Mucosa of rectum (tissue), 2 donors: Measurements from ENCODE around the gene RHEB.

Experiments used
- H3K27ac ChIP-seq, 2 donors: one replicate each; pipeline ENCODE4 v1.7.0; 2013; ENCODE audit warnings: inconsistent platforms in 2 of 2, low read depth in 2 of 2, low read length in 2 of 2
- H3K27me3 ChIP-seq, 2 donors: one replicate each; pipeline ENCODE4 v1.7.0; 2013; ENCODE audit warnings: low read length in 2 of 2; ENCODE audit not compliant: control insufficient read depth in 2 of 2, insufficient read depth in 2 of 2
- H3K36me3 ChIP-seq, 2 donors: one replicate each; pipeline ENCODE4 v1.7.0; 2013; ENCODE audit warnings: low read length in 2 of 2; ENCODE audit not compliant: control insufficient read depth in 2 of 2, insufficient read depth in 2 of 2
- H3K4me1 ChIP-seq, 2 donors: one replicate each; pipeline ENCODE4 v1.7.0; 2013; ENCODE audit warnings: low read length in 2 of 2, mild to moderate bottlenecking in 1 of 2; ENCODE audit not compliant: control insufficient read depth in 2 of 2, insufficient read depth in 2 of 2
- H3K4me3 ChIP-seq, 2 donors: one replicate each; pipeline ENCODE4 v1.7.0; 2013; ENCODE audit warnings: low read length in 2 of 2
- H3K9ac ChIP-seq, 2 donors: one replicate each; pipeline ENCODE4 v1.7.0; 2013; ENCODE audit warnings: low read length in 2 of 2, low read depth in 1 of 2, mild to moderate bottlenecking in 1 of 2
- H3K9me3 ChIP-seq, 2 donors: one replicate each; pipeline ENCODE4 v1.7.0; 2013; ENCODE audit warnings: low read length in 2 of 2; ENCODE audit not compliant: control insufficient read depth in 2 of 2
- donor health status: healthy.
- donor health status: Normal muscosa, but diverticular disease.

RHEB gene

DNA sequence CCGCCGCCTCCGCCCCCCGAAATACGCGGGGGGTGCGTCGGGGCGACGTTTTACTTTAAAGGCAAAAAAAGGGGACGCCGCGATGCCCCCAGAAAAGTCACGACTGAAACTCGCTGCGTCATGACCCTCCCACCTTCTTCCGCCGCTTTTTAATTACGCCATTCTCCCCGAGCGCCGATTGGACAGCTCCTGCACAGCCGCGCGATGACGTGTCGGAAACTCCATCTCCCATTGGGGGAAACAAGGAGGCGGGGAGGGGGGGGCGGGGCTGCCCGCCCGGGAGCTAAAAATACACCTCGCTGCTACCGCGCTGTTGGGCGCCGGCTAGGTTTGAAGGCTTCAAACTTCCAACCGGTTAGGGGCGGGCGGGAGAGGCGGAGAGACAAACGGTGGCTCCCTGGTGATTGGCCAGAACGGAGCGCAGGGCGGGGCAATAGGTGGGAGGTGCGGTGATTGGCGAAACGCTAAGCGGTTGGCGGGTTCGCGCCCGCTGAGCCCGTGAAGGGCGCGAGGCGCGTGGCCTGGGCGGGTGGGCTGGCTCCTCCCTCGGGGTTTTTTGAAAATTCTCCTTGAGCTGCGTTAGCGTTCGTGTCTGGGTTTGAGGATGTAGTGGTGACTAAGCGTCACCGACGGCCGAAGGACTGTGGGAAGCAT is at the start of gene RHEB:
TSS of gene RHEB (minus strand) at position 131 of the 654 bp plus-strand sequence. CDS start 384 bp downstream, outside the sequence.
- Histone ChIP-seq H3K36me3 (no peaks in the 10 kb centered on the region), H3K4me1 (peaks cover 12 to 19% of the 10 kb centered on the region in 2 donors), H3K27me3 (no peaks in the 10 kb centered on the region), H3K4me3 (peak within 1 kb of the TSS; percentile 75 to 89), H3K9me3 (no peaks in the 10 kb centered on the region), H3K9ac (peak within 1 kb of the TSS; percentile 86 to 97), H3K27ac (peak within 1 kb of the TSS; percentile 96 to 98)

DNA sequence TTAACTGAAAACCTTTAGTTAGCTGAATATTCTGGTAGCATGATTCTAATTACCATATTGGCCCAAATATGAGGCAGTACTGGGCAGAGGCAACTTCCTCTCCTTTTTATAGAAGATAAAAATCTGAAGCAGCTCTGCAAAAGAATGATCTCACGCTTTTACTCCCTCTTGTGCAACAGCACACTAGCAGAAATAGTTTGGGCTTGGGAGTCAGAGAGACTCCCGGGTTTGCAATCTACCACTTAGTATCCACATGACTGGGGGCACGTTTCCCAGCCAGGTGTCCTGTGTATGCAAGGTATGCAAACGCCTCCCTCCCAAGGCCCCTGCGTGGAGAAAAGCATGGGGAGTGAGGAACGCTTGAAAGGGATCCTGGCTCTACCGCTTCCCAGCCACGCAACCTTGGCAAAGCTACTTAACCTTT is 47.2 kb upstream of the RHEB start:
- Histone ChIP-seq H3K27ac (no peak overlapping the region), H3K36me3 (peaks cover 18 to 22% of the 10 kb centered on the region in 2 donors), H3K9ac (no peak overlapping the region), H3K9me3 (no peaks in the 10 kb centered on the region), H3K4me3 (no peak overlapping the region), H3K27me3 (no peaks in the 10 kb centered on the region), H3K4me1 (no peaks in the 10 kb centered on the region)

DNA sequence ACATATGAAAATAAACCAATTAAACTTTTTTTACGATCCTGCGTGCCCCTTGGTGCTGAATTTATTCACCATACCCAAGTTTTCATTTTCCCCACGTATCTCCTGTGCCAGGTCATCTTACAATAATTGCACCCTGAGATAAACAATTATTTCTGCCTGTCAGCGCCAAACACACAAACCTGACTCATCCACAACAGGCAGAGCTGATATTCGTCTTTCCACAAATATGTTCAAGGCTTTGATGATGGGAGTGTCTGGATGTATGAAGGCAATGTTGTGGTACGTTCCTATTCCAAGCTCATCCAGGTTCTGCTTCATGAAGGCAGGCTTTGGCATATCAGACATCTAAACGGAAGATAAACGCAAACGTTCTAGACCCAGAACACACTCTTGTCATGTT is 45.8 kb upstream of the RHEB start:
- no peaks in the 10 kb centered on the region for H3K4me1 ChIP-seq
- no peaks in the 10 kb centered on the region for H3K27me3 ChIP-seq
- peaks cover 22 to 25% of the 10 kb centered on the region in 2 donors for H3K36me3 ChIP-seq
- no peak overlapping the region for H3K4me3 ChIP-seq
- no peak overlapping the region for H3K9ac ChIP-seq
- no peaks in the 10 kb centered on the region for H3K9me3 ChIP-seq
- H3K27ac ChIP-seq = no peak overlapping the region

DNA sequence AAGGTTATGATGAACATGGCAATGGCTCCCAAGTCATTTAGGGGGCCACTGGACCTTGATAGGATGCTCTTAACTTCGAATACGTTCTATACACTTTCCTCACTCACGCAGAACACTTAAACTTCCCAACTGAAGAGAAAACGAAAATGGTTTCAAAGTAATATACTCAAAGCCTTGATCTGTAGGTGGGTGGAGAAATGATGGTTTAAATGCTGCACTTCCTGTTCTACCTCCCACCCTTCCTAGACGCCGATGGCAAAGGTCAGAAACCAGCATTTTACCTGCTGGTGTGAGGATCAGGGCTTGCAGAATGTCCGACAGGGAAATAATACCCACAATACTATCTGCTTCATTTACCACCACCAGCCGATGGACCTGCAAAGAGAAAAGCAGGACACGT is 40.5 kb upstream of the RHEB start:
- Histone ChIP-seq H3K9ac (no peak overlapping the region), H3K27ac (no peak overlapping the region), H3K36me3 (peaks cover 40 to 48% of the 10 kb centered on the region in 2 donors), H3K4me1 (no peaks in the 10 kb centered on the region), H3K9me3 (no peaks in the 10 kb centered on the region), H3K27me3 (no peaks in the 10 kb centered on the region), H3K4me3 (no peak overlapping the region)

DNA sequence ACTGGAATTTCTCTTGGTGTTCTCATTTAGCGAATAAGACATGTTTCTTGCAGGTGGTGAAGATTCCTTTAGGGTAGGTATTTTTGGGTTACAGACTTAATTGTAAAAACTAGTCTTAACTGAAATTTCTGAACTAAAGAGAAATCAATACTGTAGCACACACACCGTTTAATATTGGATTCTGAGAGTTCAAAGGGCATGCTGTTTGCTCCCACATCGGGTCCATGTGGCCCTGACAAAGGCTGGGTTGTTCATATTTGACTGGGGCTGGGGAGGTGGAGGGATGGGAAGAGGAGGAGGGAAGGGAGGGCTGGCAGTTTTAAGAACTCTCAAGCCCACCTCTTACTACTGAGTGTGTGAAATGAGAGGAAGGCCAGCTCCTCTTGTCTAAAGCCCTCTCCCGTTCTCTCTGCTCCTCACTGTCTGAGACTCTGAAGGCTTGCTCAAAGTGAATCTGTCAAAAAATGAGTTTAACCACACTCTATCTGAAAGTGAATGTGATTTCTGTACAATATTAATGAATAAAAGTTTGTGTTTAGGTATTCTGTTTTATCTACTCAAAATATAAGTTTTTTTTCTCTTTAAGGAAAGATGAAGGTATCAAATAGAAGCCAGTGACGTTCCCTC is 40.0 kb upstream of the RHEB start:
- Histone ChIP-seq H3K4me1 (no peaks in the 10 kb centered on the region), H3K9me3 (no peaks in the 10 kb centered on the region), H3K9ac (no peak overlapping the region), H3K27ac (no peak overlapping the region), H3K27me3 (no peaks in the 10 kb centered on the region), H3K4me3 (no peak overlapping the region), H3K36me3 (peaks cover 39 to 48% of the 10 kb centered on the region in 2 donors)

DNA sequence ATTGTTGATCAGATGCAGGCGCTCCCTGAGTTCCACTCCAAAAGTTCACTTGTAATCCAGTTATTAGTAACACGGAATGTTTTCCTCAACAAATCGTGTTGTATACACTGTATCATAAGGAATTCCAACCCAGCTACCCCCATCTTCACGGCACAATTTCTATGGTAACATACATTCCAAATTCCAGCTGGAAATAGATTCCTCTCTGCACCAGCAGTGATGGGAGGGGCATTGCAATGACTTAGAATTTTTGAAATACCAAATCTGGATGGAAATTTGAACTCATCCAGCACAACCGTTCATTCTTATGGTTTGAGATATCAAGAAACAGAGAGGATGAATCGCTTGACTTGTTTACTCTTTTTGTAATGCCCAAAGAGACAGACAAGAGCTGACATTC is 38.9 kb upstream of the RHEB start:
- no peaks in the 10 kb centered on the region for H3K9me3 ChIP-seq
- no peak overlapping the region for H3K9ac ChIP-seq
- H3K27ac ChIP-seq = no peak overlapping the region
- H3K4me1 ChIP-seq = no peaks in the 10 kb centered on the region
- peaks cover 33 to 38% of the 10 kb centered on the region in 2 donors for H3K36me3 ChIP-seq
- no peaks in the 10 kb centered on the region for H3K27me3 ChIP-seq
- H3K4me3 ChIP-seq = no peak overlapping the region

DNA sequence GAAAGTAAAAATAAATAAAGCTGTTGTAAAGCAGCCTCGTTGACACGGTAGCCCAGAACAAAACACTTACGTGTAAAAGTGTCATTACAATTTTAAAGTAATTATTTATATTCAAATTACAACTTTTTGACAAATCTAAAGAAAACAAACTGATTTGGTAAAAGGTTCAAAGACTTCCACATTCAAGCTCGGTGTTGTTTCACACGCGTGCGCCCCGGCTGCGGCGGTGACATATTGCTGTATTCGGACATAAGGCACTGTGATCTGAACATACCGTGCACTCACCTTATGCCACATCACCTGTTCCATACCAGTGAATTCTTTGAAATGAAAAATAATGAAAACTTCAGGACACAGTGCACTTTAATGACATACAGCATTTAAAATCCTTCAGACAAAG is 36.9 kb upstream of the RHEB start:
- H3K9ac ChIP-seq = no peak overlapping the region
- peaks cover 33 to 36% of the 10 kb centered on the region in 2 donors for H3K36me3 ChIP-seq
- no peaks in the 10 kb centered on the region for H3K4me1 ChIP-seq
- no peak overlapping the region for H3K4me3 ChIP-seq
- no peak overlapping the region for H3K27ac ChIP-seq
- H3K27me3 ChIP-seq = no peaks in the 10 kb centered on the region
- H3K9me3 ChIP-seq = no peaks in the 10 kb centered on the region

DNA sequence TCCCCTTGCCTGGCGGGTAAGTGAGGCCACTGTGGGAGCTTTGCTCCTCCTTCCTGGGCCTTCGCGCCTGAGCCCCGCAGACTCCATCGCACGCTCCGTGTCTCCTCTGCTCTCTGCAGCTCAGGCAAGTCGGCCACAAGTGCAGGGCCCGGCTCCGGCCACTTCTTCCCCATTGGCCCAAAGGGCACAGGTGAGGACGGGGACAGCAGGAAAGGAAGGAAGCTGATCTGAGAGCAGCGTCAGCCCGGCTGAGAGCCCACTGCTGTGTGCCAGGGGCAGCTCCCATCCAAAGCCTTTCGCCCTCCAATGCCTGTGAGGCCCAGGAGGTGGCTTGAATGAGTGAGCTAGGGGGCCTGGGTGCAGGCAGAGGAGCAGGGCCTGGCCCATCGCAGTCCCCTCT is 33.7 kb upstream of the RHEB start:
- H3K9me3 ChIP-seq = no peaks in the 10 kb centered on the region

DNA sequence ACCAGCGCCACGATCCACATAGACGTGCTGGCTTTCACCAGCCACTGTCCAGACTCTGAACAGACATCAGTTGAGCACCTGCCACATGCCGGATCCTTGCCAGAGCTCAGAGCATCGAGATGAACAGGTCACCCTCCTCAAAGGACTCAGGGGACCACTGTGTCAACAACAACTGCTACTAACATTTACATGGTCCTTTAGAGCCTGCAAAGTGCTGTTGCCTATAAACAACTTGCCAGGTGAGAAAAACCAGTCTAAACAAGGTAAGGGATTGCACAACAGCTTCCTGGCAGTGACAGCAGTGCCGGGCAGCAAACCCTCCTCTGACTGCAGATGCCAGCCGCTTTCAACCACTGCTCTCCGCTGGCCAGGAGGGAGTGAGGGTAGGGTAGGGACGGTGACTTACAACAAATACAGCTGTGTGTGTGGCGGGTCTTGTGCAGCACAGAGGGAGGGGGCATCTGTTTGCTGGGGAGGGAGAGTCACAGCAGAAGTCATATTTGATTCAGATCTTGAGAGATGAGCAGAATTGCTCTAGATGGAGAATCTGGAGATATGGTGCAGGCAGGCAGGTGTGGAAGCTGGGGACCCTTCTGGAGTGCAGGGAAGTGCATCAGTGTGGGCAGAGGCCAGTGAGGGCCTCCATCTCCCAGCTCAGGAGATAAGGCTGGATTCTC is 32.8 kb upstream of the RHEB start:
- H3K9me3 ChIP-seq = no peaks in the 10 kb centered on the region
- H3K9ac ChIP-seq = no peak overlapping the region
- no peak overlapping the region for H3K27ac ChIP-seq
- H3K27me3 ChIP-seq = no peaks in the 10 kb centered on the region
- H3K4me3 ChIP-seq = no peak overlapping the region
- no peaks in the 10 kb centered on the region for H3K4me1 ChIP-seq
- H3K36me3 ChIP-seq = peaks cover 8% of the 10 kb centered on the region in 2 donors

More for the DNA sequence above, 33.7 kb upstream of the RHEB start:
- H3K4me1 ChIP-seq = no peaks in the 10 kb centered on the region
- peaks cover 13 to 14% of the 10 kb centered on the region in 2 donors for H3K36me3 ChIP-seq
- no peaks in the 10 kb centered on the region for H3K27me3 ChIP-seq
- no peak overlapping the region for H3K4me3 ChIP-seq
- H3K9ac ChIP-seq = no peak overlapping the region
- no peak overlapping the region for H3K27ac ChIP-seq

DNA sequence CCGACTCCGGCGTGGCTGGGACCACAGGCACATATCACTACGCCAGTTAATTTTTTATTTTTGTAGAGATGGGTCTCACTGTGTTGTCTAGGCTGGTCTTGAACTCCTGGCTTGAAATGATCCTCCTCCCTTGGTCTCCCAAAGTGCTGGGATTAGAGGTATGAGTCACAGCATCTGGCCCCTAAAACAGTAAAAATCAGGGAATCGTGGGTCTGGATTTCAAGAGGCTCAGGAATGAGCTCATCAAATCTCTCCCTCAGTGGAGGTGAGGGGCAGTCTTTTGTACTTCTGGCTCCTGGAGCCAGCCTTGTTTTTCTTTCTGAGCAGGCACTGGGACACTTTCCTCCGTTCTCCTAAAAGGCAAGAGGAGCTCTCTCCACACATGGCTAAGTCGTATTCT is 32.1 kb upstream of the RHEB start:
- Histone ChIP-seq H3K9me3 (no peaks in the 10 kb centered on the region), H3K4me1 (no peaks in the 10 kb centered on the region), H3K4me3 (no peak overlapping the region), H3K27ac (no peak overlapping the region), H3K9ac (no peak overlapping the region), H3K27me3 (no peaks in the 10 kb centered on the region), H3K36me3 (peaks cover 3 to 4% of the 10 kb centered on the region in 2 donors)
